ENCODE measurements around the gene MAP2K5.

- no peak for TF ChIP-seq POLR2A (IDR thresholded peaks at IDR 0.05; ENCODE audit: extremely low read depth, insufficient read length)
- TF ChIP-seq CTCF (IDR thresholded peaks at IDR 0.05; ENCODE audit: low read depth, low read length), result no peak
These were observed 313.3 kb downstream of the MAP2K5 start for GRCh38 chr15:67855842-67856241.
